Upper lobe of left lung (tissue), 4 donors: Measurements from ENCODE around the gene MEAK7.

Experiments used
- CTCF ChIP-seq, 6 experiments: fragments of 450-650 bp in 4 of 6; fragments of 200-600 bp in 2 of 6; sonication (generic) in 2 of 6; IDR thresholded peaks; one replicate each; pipeline ENCODE4 v1.5.1; 2016 to 2019; ENCODE audit warnings: antibody characterized with exemption in 6 of 6
- EP300 ChIP-seq, 4 donors: sonication (generic); formaldehyde crosslinking; IDR thresholded peaks; one replicate each; pipeline ENCODE4 v1.5.1; 2017; ENCODE audit warnings: antibody characterized with exemption in 4 of 4, control low read depth in 2 of 4
- POLR2A ChIP-seq, 4 donors: fragments of 450-650 bp; IDR thresholded peaks; one replicate each; pipeline ENCODE4 v1.5.1; 2016 to 2017; ENCODE audit warnings: antibody characterized with exemption in 4 of 4, mild to moderate bottlenecking in 2 of 4
- POLR2AphosphoS5 ChIP-seq, 2 donors: sonication (generic); formaldehyde crosslinking; IDR thresholded peaks; one replicate each; pipeline ENCODE4 v1.5.1; 2017; ENCODE audit warnings: antibody characterized with exemption in 2 of 2

- no peak for TF ChIP-seq CTCF (IDR thresholded peaks at IDR 0.05)
- TF ChIP-seq POLR2A (IDR thresholded peaks at IDR 0.05), result no peak
- no peak for TF ChIP-seq POLR2AphosphoS5 (IDR thresholded peaks at IDR 0.05)
- TF ChIP-seq EP300 (IDR thresholded peaks at IDR 0.05), result no peak
Observed at GRCh38 chr16:84463221-84463620, 41.2 kb downstream of the MEAK7 start.
